Stimulated activated naive B cell treated with anti-CD40 and anti-IgM and Interleukin-4, amounts not matched to agents 10 μg/mL and 1 μg/mL and 100 μg/mL, for 72 hours (primary cell): ENCODE results near the gene C20orf204.

ENCODE experiments used
- ATAC-seq, 2 donors: fragments of 150-1000 bp; cut with Tn5 transposase; replicated peaks; 2 replicates each; pipeline ENCODE4 v1.10.0; 2021; ENCODE audit warnings: moderate library complexity in 1 of 2
- DNase-seq: peaks from one replicate; pipeline ENCODE4 v3.0.0; 2021
- H3K27ac Mint-ChIP-seq: one replicate; pipeline ENCODE4 v1.8.0; 2022; ENCODE audit warnings: mild to moderate bottlenecking, mixed read lengths
- H3K27me3 Mint-ChIP-seq, 2 donors: one replicate each; pipeline ENCODE4 v1.8.0; 2022; ENCODE audit warnings: mixed read lengths in 2 of 2
- H3K36me3 Mint-ChIP-seq, 2 donors: one replicate each; pipeline ENCODE4 v1.8.0; 2022; ENCODE audit warnings: mixed read lengths in 2 of 2, mild to moderate bottlenecking in 1 of 2
- H3K4me1 Mint-ChIP-seq, 2 donors: one replicate each; pipeline ENCODE4 v1.8.0; 2022; ENCODE audit warnings: mixed read lengths in 2 of 2, mild to moderate bottlenecking in 1 of 2
- H3K4me3 Mint-ChIP-seq, 2 donors: one replicate each; pipeline ENCODE4 v1.8.0; 2022; ENCODE audit warnings: mild to moderate bottlenecking in 2 of 2, mixed read lengths in 2 of 2, moderate library complexity in 1 of 2
- H3K9me3 Mint-ChIP-seq, 2 donors: one replicate each; pipeline ENCODE4 v1.8.0; 2022; ENCODE audit warnings: mixed read lengths in 2 of 2, mild to moderate bottlenecking in 1 of 2

C20orf204 gene

GRCh38 chr20:64064145-64064698 is 28.2 kb downstream of the C20orf204 start:
- Mint-ChIP-seq H3K27me3 (no peaks in the 10 kb centered on the region), H3K9me3 (no peaks in the 10 kb centered on the region), H3K36me3 (peaks cover 0 to 2% of the 10 kb centered on the region in 2 donors), H3K4me3 (peak overlapping the region; percentile 85 to 88), H3K4me1 (peaks cover 46 to 62% of the 10 kb centered on the region in 2 donors), H3K27ac (peak overlapping the region; percentile 81)
- DNase-seq (no peak), ATAC-seq (no peak)

DNA sequence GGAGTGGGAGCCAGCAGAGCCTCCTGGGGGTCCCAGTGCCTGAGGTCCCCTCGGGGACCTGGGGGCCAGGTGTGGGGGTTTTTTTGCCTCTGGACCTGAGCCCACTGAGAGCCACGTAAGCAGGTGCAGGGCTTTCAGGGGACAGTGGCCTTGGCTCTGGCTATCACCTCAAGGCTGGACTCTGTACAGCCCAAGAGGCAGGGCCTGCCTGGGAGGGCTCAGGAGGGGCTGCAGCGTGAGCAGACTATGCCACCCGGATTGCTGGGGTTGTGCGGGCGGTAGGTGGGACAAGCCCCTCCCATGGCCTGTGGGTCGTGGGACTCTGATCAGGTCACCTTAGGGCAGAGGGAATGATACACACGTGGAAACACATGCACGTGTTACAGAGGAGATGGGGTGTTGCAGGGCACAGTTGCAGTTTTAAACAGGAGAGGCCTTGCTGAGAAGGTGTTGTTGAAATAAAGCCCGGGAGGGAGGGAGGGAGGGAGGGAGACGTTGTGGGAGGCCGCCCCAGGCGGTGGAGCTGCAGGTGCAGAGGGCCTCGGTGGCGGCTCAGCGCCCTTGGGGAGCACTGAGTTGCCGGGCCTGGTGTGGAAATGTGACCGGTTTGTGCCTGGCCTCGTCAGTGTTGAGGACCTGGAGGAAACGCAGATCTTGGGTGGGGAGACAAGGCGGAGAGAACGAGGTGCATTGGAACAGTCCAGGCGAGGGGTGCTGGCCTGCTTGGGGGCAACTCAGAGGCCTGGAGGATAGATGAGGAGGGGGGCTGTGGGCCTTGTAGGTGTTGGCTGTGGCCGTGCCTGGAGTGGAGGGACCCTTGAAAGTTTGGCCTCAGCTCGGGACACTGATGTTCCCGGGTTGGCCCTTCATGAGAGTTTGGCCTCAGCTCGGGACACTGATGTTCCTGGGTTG is 29.3 kb downstream of the C20orf204 start:
- no peak for DNase-seq
- H3K4me3 Mint-ChIP-seq = peak overlapping the region; percentile 60
- no peaks in the 10 kb centered on the region for H3K27me3 Mint-ChIP-seq
- ATAC-seq = no peak
- H3K36me3 Mint-ChIP-seq = peaks cover 0 to 2% of the 10 kb centered on the region in 2 donors
- H3K4me1 Mint-ChIP-seq = peaks cover 46 to 70% of the 10 kb centered on the region in 2 donors
- H3K9me3 Mint-ChIP-seq = no peaks in the 10 kb centered on the region
- peak overlapping the region; percentile 92 for H3K27ac Mint-ChIP-seq

DNA sequence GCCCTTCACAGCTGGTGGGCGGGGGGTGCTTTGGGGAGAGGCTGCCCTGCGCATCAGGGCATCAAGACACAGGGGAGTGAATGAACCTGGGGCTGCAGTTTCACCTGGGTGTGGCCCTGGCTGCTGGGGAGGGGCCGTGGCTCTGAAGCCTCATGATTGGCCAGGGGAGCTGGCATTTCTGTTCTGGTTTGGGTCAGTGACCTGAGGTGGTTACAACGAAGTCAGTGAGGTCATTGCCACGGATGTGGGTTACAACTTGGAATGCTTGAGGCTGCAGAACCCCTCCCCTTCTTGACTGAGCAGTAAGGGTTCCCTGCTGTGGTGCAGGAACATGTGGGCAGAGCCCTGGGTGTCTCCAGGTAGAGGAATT is 30.0 kb downstream of the C20orf204 start:
- H3K27me3 Mint-ChIP-seq = no peaks in the 10 kb centered on the region
- peak overlapping the region; percentile 60 for H3K4me3 Mint-ChIP-seq
- H3K4me1 Mint-ChIP-seq = peaks cover 50 to 75% of the 10 kb centered on the region in 2 donors
- H3K9me3 Mint-ChIP-seq = no peaks in the 10 kb centered on the region
- peak overlapping the region; percentile 92 for H3K27ac Mint-ChIP-seq
- DNase-seq (peak; percentile 74), ATAC-seq (peak; percentile 71 to 72)
- peaks cover 0 to 2% of the 10 kb centered on the region in 2 donors for H3K36me3 Mint-ChIP-seq

DNA sequence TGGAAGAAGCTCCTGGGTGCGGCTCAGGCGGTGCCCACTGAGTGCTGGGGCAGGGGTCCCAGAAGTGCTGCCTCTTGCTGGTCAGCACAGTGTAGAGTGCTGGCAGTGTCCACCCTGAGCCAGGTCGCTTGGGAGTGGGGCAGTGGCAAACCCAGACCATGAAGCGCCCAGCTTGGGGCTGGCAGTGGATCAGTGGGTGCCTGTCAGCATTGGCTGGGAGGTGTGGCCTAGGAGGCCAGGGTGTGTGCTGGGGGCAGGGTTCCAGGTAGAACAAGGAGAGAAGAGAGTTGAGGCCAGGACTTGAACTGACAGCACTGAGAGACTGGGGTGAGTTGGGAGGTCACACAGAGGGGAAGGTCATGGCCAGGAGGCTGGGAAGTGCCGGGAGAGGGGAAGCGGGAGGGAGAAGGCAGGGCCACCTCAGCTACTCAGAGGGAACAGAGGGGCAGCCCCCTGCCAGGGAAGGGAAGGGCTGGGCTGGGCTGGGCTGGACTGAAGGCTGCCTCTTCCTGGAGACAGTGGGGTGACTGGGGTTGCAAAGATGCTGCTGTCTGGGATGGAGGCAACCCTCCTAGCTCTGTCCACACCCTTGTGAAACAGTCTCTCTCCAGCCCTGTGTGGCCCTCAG is 31.1 kb downstream of the C20orf204 start:
- Mint-ChIP-seq H3K4me1 (peaks cover 54 to 85% of the 10 kb centered on the region in 2 donors), H3K27ac (peak overlapping the region; percentile 14), H3K36me3 (peaks cover 2 to 6% of the 10 kb centered on the region in 2 donors), H3K27me3 (no peaks in the 10 kb centered on the region), H3K4me3 (no peak overlapping the region), H3K9me3 (no peaks in the 10 kb centered on the region)
- DNase-seq = no peak
- no peak for ATAC-seq

- H3K27ac Mint-ChIP-seq = peak overlapping the region; percentile 14
- DNase-seq (no peak), ATAC-seq (no peak)
- no peaks in the 10 kb centered on the region for H3K9me3 Mint-ChIP-seq
- H3K36me3 Mint-ChIP-seq = peaks cover 2 to 10% of the 10 kb centered on the region in 2 donors
- no peak overlapping the region for H3K4me3 Mint-ChIP-seq
- peaks cover 57 to 82% of the 10 kb centered on the region in 2 donors for H3K4me1 Mint-ChIP-seq
- H3K27me3 Mint-ChIP-seq = no peaks in the 10 kb centered on the region
Observed at GRCh38 chr20:64067733-64068307, 31.8 kb downstream of the C20orf204 start.

GRCh38 chr20:64068386-64069208 is 32.6 kb downstream of the C20orf204 start:
- ATAC-seq (no peak), DNase-seq (no peak)
- H3K4me3 Mint-ChIP-seq = no peak overlapping the region
- H3K36me3 Mint-ChIP-seq = peaks cover 2 to 10% of the 10 kb centered on the region in 2 donors
- H3K4me1 Mint-ChIP-seq = peaks cover 57 to 82% of the 10 kb centered on the region in 2 donors
- peak overlapping the region; percentile 42 for H3K27ac Mint-ChIP-seq
- H3K9me3 Mint-ChIP-seq = no peaks in the 10 kb centered on the region
- H3K27me3 Mint-ChIP-seq = no peaks in the 10 kb centered on the region

GRCh38 chr20:64069209-64069613 is 33.2 kb downstream of the C20orf204 start:
- Mint-ChIP-seq H3K9me3 (no peaks in the 10 kb centered on the region), H3K27ac (no peak overlapping the region), H3K4me3 (no peak overlapping the region), H3K36me3 (peaks cover 2 to 10% of the 10 kb centered on the region in 2 donors), H3K27me3 (no peaks in the 10 kb centered on the region), H3K4me1 (peaks cover 52 to 82% of the 10 kb centered on the region in 2 donors)
- ATAC-seq = no peak
- DNase-seq = no peak

GRCh38 chr20:64069614-64070243 is 33.7 kb downstream of the C20orf204 start:
- no peak for DNase-seq
- Mint-ChIP-seq H3K9me3 (no peaks in the 10 kb centered on the region), H3K4me3 (no peak overlapping the region), H3K27me3 (no peaks in the 10 kb centered on the region), H3K36me3 (peaks cover 2 to 13% of the 10 kb centered on the region in 2 donors), H3K4me1 (peaks cover 49 to 82% of the 10 kb centered on the region in 2 donors), H3K27ac (peak overlapping the region; percentile 20)
- no peak for ATAC-seq

- H3K27ac Mint-ChIP-seq = peak overlapping the region; percentile 54
- no peaks in the 10 kb centered on the region for H3K9me3 Mint-ChIP-seq
- H3K4me3 Mint-ChIP-seq = no peak overlapping the region
- peaks cover 45 to 82% of the 10 kb centered on the region in 2 donors for H3K4me1 Mint-ChIP-seq
- DNase-seq (no peak), ATAC-seq (no peak)
- peaks cover 3 to 19% of the 10 kb centered on the region in 2 donors for H3K36me3 Mint-ChIP-seq
- no peaks in the 10 kb centered on the region for H3K27me3 Mint-ChIP-seq
Observed at GRCh38 chr20:64070244-64070993, 34.4 kb downstream of the C20orf204 start.

DNA sequence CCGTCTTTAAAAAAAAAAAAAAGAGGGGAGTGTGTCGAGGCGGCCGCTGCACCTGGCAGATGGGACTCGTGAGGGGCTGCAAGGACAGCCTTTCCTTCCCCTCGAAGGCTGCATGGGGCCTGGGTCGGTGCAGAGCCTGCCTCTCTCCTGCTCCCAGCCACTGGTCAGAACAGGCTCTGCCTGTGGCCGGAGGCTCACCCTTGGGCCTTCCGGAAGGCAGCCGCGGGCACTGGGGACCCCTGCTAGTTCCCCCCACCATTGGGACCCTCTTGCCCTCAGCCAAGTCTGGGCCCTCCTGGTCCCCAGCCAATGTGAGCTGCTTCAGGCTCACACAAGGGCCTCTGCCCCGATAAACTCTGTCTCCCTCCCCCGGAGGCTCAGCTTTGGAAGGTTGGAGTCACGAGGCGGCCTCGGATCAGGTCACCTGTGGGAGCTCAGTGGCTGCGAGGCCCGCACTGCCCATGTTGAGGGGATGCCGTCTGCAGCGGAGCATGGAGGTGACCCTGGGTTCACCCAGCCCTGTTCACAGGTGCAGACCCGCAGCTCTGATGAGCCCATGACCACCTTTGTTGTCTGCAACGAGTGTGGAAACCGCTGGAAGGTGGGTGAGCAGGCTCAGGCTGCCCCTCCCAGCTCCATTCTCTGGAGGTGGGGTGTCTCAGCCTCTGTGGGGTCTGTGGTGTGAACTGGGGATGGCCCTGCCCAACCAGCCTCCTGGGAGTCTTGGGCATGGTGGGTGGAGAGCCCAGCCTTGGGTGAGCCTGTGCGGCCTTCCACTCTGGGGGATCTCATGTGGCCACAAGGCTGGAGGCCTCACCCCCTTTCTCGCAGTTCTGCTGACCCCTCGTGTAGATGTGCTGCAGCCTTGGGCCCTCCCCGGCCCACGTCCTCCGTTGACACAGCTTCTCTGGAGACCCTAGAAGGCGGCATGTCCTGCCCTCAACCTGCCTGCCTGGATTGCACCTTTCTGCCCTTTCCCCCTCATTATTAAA is 35.7 kb downstream of the C20orf204 start:
- Mint-ChIP-seq H3K36me3 (peaks cover 10 to 25% of the 10 kb centered on the region in 2 donors), H3K4me1 (peaks cover 41 to 82% of the 10 kb centered on the region in 2 donors), H3K9me3 (no peaks in the 10 kb centered on the region), H3K27me3 (no peaks in the 10 kb centered on the region), H3K4me3 (peak overlapping the region in 1 of 2 donors; percentile 15), H3K27ac (peak overlapping the region; percentile 87)
- DNase-seq = no peak
- peak; percentile 3 for ATAC-seq

- DNase-seq = no peak
- Mint-ChIP-seq H3K9me3 (no peaks in the 10 kb centered on the region), H3K36me3 (peaks cover 12 to 29% of the 10 kb centered on the region in 2 donors), H3K4me1 (peaks cover 42 to 82% of the 10 kb centered on the region in 2 donors), H3K27me3 (no peaks in the 10 kb centered on the region), H3K4me3 (no peak overlapping the region), H3K27ac (peak overlapping the region; percentile 87)
- ATAC-seq = no peak
Observed at GRCh38 chr20:64072498-64073063, 36.6 kb downstream of the C20orf204 start.
